Fibroblast of skin of back (primary cell): ENCODE data around the gene SYNDIG1.
A peak's percentile ranks its signal among the peaks of the same experiment; 100 is the strongest.

Experiments
- DNase-seq: peaks from one replicate; pipeline ENCODE4 v3.0.0-alpha.2; 2013

The SYNDIG1 gene

DNA sequence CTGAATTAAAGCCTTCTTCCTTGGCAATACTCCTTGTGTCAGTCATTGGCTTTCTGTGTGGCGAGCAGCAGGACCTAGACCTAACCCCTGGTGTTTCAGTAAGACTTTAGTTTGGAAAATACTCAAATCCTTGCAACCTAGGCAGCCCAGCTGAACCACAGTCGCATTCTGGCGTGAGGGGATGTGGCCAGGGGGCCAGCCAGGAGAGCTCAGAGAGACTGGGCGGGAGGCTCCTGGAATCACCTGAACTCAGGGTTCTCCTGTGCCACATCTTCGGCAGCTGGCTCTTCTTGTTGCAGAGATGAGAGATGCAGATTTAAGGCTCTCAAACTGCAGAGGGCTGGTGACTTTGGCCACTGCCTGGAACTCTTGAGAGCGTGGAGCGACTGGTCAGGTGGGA lies 102.7 kb downstream of the SYNDIG1 start:
- no peak for DNase-seq

DNA sequence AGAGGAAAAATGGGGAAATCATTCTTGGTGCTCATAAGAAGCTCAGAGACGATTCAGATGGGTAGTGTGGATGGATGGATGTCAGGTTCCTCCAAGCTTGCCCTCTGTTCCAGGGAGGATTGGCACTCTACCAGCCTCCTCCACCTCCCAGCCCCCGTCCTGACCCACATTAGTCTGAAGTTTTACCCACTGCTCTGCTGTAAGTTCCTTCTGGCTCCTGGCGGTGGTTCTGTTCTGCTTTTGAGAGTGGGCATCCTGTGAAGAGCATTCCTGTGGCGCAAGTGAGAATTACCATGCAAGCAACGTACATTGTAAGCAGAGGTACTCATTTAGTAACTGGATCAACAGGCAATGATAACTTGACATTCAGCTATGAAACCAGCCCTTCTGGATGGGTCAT lies 103.4 kb downstream of the SYNDIG1 start:
- no peak for DNase-seq

DNA sequence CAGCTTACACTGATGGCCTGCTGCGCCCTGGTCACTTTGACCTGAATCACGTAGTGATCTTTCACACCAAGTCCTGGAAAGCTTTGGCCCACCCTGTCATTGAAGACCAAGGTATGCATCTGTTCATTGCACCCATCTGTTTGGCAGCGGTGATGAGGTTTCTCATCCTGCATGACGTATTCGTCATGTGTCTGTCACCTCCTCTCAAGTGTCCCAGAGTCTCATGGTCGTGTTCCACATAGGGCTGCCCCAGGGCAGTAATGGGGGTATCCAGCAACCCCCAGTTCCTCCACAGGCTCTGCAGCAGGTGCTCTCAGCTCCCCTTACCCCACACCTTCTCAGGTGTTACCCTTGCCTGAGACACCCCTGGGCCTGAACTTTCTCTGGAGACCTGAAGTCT lies 104.1 kb downstream of the SYNDIG1 start:
- no peak for DNase-seq

DNA sequence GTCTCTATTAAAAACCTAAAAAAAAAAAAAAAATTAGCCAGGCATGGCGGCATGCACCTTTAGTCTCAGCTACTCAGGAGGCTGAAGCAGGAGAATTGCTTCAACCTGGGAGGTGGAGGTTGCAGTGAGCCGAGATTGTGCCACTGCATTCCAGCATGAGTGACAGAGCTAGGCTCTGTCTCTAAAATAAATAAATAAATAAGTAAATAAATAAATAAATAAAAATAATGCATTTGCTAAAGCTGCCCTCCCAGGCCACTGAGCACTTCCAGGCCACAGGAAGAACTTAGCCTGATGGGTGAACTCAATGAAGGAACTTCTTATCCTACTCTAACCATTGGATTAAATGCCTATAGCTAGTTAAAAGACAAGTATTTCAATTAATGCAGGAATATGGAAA lies 104.9 kb downstream of the SYNDIG1 start:
- DNase-seq: no peak

DNA sequence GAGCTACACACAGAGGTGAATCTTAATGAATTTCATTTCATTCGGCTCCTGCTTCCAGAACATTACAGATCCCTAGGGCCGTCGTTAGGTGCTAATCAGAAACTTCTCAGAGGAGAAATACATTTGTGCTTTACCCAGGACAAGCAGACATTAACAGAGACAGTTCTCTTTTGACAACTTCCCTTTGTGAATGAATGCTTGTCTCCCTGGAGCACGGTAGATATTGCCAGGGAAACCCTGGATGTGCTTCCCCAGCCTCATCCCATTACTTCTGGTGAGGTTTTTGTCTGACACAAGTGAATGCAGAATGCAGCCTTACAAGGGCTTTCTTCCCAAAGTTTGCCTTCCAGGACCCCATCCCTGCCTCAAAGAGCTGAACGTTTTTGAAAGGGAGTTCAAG lies 105.4 kb downstream of the SYNDIG1 start:
- DNase-seq: no peak

DNA sequence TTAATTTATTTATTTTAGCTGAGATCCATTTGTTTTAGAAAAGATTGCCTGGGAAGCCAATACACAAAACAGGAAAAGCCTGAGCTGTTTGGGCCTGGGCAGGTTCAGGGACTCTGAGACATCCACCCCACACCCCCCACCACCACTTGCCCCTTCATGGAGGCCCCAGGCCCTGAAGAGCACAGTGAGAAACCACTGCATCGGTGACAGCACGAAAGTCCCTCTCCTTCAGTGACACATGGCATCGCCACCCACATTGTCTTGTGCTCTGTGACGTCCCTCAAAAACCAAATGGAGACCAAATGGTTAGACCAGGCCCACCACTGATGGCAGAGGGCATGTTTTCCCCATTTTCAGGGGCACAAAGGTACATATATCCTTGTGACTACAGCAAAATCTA lies 106.4 kb downstream of the SYNDIG1 start:
- no peak for DNase-seq

DNA sequence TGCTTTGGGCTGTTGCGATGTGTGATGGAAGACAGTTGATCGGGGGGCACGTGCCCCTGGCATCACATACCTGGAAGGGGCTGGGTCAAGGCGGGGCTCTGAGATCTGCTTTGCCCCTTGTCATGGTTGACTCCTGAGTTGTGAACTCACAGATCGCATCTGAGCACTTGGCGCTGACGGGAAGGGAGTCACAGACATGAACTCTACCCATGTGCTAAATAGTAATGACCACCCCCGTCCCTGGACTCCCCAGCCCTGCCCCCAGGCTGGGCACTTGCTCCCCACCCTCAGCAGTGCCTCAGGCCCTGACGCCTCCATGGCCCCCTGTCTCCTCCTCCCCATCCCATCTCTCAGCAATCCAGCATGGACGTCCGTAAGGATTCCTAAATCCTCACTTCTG lies 107.0 kb downstream of the SYNDIG1 start:
- DNase-seq: no peak

DNA sequence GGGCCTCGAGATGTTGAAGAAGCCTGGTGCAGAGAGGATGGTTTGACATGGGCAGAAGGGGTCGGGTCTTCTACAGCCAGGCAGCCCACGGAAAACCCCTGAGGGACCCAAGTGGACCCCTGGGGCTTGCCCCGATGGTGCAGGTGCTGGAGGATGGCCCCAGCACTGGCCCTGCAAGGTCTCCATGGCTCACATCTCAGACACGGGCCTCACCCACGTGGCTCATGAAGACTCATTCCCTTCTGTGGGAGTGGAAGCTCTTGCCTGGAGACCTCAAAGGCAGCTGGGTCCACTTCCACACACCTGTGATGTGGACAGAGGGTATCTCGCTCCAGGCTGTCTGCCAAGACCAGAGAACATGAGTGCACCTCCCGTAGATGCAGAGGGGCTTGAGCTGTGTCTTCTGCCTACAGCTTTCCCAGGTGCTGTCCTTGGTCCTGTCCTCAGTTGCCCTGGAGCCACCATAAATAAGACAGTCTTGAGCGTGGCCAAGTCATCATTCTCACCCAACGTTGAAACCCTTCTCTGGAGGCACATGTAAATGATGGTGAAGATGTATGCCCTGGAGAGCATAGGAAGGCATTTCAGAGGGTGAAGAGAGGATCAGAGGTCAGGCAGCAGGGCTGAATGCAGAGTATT lies 108.0 kb downstream of the SYNDIG1 start:
- DNase-seq: peak; percentile 9

DNA sequence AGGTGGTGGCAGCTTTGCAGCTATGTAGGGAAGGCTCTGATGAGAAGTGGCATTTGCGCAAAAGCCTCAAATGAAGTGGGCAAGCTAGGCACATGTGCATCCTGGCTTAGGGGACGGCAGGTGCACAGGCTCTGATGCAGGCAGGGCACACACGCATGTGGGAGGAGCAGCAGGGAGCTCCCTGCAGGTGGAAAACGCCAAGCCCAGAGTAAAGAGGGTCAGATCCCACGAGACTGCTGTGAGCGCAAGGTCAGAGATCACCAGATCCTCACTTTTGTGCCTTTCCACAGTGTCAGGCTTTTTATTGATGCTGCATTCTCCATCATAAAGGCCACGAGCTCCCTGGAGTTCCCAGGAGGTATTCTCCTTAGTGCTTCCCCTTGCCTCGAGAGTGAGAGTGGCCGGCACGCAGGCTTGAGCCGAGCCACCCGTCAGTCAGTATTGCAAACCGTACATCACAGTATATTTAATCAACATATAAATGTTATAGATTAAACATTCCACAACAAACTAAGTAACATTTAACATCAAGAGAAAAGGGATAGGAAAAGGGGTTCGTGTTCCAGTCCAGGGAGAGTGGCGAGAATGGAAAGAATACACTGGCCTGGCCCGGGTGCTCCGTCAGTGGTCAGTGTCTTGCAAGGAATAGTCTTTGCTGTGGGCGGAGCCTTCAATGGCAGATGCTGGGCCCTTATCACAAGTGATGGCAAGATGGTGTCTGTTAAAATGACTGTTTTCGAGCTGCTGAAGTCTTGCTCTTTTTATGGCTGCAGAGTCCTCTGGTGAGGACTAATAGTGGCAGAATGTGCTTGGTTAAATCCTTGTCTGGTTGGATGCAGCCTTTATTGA lies 109.4 kb downstream of the SYNDIG1 start:
- no peak for DNase-seq

DNA sequence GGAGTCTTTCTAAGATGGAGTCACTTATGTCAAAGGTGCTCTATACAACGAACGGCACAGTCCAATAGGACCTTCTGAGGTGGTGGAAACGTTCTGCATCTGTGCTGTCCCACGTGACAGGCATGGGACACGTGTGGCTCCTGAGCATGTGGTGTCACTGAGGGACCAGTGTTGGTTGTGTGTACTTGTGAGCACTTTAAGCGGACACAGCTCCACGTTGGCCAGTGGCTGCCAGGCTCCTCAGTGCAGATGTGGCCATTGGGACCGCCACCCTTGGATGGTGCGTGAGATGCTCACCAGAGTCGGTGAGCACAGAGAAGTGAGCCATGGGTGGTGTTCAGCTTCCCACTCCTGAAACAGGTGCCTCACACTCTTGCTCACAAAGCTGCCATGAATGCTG lies 110.0 kb downstream of the SYNDIG1 start:
- no peak for DNase-seq

DNA sequence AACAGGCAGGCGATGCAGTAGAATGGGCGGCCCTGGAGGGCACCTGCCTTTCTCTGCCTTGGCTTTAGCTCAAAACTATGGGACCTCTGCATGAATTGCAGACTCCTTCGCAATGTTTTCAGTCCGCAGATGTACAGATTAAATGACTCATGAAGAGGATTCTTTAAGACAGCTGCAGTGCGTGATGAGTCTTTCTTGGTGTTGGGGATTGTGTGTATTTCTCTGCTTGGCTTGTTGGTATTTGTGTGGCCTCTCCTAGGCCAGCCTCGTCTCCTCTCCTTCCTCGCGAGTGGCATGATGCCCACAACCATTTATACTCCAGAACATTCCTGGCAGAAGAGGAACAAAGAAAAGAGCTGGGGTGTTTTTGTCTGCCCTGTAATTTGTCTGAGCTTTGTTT lies 110.6 kb downstream of the SYNDIG1 start:
- DNase-seq: peak; percentile 18

DNA sequence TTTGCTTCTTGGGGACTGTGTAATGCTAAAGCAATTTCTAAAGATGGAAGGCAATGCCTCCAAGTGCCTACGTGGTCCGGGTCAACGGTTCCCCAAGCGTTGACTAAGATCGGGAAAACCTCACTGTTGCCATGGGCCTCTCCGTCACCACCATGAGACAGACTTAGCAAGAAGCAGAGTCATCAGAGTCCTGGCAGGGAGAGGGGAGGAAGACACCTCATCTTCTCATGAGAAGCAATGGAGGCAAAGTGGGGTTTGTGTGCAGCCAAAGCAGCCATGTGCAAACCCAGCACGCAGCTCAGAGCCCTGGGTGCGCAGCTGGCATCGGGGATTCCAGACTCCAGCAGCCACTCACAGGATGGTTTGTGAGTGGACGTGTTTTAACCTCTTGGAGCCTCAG lies 111.4 kb downstream of the SYNDIG1 start:
- no peak for DNase-seq

DNA sequence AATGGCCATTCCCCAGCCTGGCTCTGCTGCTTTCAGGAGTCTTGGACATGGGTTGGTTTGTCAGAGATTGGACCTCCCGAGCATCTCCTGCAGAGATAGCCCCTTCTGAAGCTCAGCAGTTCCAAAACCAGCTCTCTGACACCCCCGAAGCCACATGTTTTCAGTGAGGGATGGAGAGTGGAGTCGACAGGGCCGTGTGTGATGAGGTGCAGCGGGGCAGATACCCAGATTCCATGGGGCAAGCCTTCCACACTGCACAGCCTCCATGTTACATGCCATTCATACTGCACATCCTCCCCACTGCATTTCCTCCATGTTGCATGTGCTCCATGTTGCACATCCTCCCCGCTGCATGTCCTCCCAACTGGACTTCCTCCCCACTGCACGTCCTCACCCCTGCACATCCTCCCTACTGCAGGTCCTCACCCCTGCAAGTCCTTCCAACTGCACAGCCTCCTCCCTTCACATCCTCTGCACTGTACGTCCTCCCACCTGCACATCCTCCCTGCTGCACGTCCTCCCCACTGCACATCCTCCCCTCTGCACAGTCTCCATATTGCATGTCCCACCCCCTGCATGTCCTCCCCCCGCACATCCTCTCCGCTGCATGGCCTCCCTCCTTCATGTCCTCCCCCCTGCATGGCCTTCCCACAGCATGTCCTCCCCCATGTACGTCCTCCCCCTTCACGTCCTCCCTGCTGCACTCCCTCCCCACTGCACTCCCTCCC lies 112.2 kb downstream of the SYNDIG1 start:
- no peak for DNase-seq

DNA sequence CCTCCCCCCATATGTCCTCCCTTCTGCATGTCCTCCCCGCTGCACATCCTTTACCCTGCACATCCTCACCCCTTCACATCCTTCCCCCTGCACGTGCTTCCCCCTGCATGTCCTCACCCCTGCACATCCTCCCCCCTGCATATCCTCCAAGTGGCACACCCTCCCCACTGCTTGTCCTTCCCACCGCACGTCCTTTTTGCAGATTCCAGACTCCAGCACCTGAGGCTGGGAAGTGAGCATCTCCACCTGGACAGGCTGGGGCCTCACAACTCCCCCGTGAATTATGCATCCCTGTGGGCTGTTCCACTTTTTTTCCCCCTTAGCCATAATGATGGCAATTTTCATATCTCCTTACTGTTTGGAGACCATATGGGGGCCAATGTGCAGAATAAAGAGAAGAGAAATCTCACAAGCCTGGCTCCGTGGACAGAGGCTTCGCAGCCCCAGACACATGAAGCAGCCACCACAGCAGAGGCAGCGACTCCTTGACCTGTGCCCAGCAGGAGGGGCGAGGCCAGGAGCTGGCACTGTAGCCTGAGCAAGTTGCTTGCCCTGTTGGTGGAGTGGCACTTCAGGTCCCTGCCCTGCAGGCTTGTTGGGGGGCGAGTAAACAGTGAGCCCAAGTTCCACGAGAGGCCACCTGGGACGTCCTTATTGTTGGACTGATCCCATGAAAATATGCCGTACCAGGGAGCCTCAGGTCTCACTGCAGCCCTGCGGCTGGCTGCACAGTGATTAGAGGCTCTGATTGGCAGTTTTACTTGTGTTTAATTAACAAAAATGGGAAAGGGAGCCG lies 113.1 kb downstream of the SYNDIG1 start:
- DNase-seq: no peak

DNA sequence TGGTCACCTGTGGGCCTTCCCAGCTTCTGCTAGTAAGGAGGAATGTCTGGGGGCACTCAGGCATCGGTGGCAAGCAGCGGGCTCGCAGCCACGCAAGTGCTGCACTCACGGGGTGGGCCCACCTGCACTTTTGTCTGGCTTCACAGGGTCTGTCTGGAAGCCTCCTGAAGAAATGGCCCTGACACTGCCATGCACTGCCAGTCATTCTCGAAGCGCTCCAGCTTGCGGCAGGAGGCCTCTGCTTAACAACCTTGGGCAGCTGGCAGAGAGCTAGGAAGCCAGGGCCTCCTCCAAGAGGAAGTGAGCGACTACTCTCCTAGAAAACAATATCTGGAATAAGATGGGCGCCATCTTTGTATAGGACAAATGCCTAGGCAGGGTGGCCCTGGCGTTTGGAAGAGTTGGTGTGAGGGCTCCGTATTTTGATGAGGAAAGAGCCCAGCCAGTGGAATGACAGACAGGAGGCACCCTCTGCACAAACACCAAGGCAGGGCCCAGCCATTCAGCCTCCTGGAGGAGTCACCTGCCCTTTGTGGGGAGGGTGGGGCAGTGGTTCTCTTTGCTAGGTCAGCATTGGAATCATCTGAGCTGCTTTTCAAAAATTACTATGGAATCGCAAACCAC lies 113.9 kb downstream of the SYNDIG1 start:
- no peak for DNase-seq

DNA sequence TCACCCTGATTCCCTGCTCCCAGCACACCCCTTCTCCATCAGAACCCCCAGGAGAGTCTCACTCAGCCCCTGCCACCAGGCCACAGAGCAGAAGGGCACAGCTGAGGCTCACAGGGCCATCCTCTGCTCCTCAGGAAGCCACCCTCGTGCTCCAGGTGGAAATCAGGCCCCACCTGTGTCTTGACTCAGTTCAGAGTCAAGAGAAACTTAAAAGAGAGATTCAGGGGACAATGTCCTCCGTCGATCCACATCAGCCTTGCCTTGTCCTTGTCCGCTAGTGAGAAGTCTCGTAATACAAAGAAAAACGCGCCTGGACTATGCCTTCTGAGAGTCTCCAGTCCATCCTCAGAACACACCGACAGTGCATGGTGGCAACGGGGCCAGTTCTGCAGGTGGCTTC lies 114.6 kb downstream of the SYNDIG1 start:
- DNase-seq: no peak

DNA sequence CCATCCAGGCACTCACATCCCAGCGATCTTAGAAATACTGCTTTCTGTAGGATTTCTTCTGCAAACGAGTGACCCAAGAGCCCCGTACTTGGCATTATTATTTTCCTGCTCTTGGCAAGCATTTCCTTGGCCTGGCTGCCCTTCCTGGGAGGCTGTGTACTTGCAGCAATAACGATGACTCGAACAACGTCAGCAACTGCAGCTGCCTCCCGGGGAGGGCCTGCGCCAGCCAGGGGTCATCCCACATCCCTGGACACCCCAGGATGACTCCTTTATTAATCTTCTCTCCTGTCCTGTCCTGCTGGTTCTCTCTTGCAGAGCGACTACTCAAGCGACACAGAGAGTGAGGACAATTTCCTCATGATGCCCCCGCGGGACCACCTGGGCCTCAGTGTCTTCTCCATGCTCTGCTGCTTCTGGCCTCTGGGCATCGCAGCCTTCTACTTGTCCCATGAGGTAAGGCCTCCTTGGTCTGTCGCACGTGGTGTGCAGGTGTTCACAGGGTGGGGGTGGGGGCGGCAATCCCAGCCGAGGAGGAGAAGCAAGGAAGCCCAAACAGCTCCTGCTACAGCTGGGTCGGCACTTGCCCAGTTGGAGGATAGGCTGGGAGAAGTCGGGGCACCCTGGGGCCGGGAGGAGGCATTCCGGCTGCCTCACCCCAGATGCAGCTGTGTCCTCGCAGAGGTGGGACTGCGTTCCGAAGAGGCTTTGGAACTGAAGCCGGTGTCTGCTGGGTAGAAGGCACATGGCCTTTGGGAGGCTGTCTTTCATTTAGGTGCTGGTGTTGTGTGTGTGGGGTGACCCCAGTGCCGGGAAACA lies 115.3 kb downstream of the SYNDIG1 start:
- DNase-seq: peak; percentile 36

DNA sequence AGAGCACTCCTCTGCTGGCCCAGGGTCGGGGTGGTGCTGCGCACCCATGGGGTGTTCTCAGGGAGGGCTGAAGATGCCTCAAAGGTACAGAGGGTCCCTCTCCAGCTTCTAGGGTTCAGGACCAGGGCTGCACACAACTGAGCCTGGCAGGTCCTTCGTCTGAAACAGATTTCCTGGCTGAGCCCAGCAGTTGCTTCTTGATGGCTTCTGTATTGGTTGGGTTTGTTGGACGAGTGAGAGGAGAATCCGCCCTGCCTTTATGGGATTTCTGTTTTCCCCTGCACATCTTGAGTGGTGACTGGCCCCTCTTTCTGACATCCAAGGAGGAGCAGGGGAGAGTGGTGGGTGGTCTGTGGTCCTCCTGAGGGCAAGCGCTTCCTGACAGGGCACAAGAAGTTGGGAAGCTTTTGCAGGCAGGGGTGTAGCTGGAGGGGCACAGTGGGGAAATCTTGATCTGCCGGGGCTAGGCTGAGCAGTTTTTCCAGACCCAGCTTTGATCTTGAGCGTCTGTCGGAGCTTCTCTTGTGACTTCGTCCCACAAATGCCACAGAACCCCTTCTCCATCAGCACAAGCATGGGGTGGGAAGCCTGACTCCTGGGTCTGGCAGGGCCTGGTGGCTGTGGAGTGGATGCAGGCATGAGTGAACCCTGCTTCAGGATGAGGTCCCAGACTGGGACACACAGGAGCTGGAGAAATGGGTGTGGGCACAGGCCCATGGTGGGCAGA lies 116.5 kb downstream of the SYNDIG1 start:
- DNase-seq: no peak

DNA sequence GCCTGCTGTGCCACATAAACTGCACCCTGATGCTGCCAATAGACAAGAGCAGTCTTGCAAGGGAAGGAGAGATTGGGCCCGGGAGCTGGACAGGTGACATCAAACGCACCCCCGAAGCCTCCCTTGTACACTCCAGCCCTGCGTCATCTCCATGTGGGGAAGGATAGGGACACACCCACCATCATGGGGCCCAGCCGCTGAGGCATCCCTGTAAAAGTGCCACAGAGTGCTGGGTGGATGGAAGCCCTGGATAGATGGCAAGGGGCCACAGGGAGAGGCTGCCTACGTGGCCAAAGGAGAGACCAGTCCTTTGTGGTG lies 117.1 kb downstream of the SYNDIG1 start:
- no peak for DNase-seq

DNA sequence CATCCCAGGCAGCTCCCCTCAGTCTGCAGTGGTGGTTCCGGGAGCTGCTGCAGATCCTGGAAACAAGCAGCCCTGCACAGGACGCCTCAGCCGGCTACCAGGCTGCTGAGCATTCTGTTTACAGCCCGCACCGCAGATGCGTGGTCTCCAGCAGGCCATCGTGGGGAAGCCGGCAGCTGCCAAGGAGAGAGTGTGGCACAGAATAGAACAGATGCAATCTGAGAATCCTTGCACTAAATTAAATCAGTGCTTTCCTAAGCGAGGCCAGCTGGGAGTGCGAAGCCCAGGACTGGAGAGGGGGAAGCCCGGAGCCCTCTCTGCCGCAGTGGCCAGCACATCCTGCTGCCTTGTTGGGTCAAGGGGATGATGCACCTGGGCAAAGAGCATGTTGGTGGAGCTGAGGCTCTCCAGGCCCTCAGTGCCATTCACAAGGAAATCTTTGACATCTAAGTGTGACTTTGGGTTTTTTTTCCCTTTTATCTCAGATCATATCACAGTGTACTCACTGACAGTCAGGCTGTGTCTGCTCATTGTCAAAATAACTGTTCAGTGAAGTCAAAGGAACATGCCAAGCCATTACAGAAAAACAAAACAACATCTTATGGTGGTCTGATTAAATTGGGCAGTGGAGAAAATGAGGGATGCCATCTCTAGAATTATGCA lies 118.1 kb downstream of the SYNDIG1 start:
- no peak for DNase-seq
